NCI-H1417 treated with DMSO at 0.1 percent for 48 hours (cell line): ENCODE results near the gene C14orf180.

Source experiments
- DNase-seq: peaks from one replicate; lab custom pipeline; 2025; lab: John Stamatoyannopoulos, UW

The C14orf180 gene

GRCh38 chr14:104550340-104550860 lies 29.2 kb upstream of the C14orf180 start:
- DNase-seq, result no peak

DNA sequence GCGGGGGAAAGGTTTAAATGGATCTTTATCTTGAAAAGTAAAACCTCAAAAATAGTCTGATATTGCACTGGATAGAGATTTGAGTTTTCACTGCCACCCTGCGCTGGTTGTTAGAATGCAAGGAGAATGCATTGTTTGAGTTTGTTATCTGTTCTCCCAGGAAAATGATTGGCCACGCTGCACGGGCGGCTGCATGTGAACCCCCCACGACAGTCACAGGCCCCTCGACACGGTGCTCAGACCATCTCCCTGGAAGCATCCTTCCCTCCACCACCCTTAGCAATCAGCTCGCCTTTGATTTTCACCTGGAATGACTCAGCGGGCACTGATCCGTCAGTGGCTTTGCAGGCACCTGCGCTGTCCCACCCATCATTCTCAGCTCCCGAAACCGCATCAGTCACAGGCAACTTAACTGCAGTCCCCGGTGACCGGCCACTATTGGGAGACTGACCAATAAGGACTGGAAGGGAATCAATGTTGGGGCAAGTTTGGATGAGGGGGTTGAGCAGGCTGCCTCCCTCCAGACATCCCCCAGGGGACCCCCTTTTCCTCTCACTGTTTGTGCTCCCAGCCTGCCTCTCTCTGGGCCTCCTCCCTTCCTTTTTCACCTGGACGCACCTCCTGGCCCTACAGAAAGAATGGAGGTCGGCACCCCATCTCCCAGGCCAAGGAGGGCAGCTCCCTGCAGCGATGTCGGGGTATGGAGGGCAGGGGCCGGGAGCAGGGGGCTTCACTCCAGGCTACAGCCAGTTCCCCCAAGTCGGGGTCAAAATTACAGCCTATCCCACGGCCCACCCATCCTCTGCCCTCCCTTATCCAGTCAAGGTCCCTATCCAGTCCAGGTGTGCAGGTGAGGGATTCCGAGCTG lies 28.5 kb upstream of the C14orf180 start:
- DNase-seq, result no peak

- no peak for DNase-seq
Observed at GRCh38 chr14:104551851-104552737, 27.5 kb upstream of the C14orf180 start.

DNA sequence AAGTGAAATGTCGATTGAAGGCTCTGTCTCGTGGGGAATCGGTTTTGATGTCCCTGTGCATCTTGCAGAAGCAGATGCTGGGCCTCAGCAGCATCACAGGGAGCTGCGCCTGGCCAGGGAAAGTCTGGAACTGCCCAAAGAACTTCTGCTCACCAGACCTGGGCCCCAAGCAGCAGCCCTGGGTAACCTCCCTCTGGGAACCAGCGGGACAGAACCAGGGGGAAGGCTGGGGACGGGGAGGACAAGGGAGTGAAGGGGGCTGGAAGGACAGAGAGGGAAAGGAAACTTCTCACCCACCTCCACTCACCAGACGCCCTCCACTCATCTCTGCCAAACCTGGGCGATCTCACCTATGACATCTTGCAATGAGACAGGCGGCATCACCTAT lies 26.8 kb upstream of the C14orf180 start:
- DNase-seq, result no peak

GRCh38 chr14:104553166-104554087 lies 26.1 kb upstream of the C14orf180 start:
- DNase-seq, result no peak

DNA sequence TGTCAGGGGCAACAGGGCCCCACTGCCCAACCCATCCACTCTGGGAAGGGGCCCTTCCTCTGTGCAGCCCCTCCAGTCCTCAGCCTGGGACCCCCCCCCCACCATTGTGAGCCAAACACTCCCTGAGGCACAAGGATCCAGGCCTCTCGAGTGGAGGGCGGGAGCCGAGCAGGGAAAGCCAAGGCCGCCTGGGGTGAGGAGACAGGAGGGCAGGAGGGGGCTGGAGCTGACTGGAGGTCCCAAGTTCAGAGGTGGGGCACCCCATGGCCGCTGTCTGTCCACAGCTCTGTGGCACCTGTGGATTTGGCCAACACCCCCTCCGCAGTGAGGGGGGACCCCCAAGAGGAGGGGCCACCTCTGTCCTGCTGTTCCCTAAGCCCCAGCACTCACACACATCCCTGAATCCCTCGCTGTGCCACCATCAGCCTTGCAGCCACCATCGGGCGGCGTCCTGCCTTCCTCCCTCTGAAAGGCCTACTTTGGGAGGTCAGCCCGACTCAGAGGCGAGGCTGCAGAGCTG lies 25.4 kb upstream of the C14orf180 start:
- DNase-seq, result no peak

GRCh38 chr14:104554608-104555429 lies 24.7 kb upstream of the C14orf180 start:
- no peak for DNase-seq

- no peak for DNase-seq
Observed at GRCh38 chr14:104555430-104556255, 23.9 kb upstream of the C14orf180 start.

DNA sequence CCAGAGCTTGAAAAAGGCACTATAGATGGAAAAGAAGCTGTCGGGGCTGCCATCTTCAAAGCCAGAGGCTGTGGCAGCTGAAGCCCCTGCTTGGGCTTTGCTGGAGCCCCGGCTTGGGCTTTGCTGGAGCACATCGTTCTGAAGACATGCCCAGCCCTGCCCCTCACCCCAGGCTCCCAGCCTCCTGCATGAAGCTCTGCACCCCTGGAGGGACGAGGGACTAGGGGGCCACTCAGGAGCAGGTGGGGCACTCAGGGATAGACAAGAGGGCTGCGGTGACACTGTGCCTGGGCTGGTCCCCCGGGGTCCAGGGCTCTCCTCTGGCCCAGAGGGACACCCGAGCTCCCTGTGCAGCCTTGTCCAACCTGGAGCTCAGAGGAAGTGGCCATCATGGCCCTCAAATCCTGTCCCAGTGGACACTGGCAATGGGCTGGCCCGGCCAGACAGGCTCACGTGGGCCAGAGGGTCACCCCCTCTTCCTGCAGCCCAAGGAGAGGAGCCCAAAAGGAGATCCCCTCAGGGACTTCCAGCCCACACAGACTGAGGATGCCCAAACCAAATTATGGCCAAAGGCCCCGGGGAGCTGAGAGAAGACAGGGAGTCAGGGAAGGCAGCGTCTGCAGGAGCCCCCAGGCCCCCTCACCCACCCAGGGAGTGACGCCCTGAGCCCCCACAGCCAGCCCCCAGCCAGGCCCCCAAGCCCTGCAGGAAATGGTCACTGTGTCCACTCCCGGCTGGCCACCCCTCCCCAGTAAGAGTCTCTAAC lies 23.1 kb upstream of the C14orf180 start:
- DNase-seq, result no peak

- DNase-seq, result no peak
Observed at GRCh38 chr14:104557086-104557485, 22.5 kb upstream of the C14orf180 start.

GRCh38 chr14:104557766-104558165 lies 21.8 kb upstream of the C14orf180 start:
- no peak for DNase-seq

DNA sequence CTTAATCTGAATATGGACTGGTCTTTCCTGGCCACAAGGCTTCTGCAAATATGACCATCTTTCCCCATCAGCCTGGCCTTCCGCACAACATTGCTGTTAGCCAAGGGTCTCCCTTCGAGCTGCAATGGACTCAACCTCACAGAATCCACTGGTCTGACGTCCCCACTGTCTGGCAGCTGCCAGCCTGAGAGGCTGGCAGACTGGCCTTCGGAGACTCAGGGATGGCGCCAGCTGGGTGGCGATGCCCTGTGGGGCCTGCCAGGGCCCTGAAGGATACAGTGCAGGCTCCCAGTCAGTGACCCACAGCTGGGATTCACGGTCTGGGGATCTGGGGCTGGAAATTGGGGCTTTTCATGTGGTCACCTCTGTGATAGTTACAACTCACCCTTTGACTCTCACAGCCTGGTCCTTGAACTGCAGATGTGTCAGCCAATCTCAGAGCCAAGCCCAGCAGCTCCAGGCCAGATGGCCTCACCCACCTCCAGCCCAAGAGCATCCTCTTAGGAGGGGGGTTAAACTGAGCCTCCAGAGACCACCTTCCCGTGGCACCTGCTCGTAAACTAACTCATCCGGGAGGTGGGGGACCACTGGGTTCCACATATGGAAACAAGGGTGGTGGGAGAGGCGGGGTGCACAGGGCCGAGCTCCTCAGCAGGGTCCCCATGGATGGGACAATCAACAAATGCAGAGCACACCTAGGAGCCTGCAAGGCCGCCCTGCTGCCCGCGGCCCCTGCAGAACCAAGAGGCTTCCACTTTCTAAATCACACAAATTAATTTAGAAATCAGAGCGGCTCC lies 21.1 kb upstream of the C14orf180 start:
- no peak for DNase-seq

- no peak for DNase-seq
Observed at GRCh38 chr14:104559028-104559803, 20.3 kb upstream of the C14orf180 start.

DNA sequence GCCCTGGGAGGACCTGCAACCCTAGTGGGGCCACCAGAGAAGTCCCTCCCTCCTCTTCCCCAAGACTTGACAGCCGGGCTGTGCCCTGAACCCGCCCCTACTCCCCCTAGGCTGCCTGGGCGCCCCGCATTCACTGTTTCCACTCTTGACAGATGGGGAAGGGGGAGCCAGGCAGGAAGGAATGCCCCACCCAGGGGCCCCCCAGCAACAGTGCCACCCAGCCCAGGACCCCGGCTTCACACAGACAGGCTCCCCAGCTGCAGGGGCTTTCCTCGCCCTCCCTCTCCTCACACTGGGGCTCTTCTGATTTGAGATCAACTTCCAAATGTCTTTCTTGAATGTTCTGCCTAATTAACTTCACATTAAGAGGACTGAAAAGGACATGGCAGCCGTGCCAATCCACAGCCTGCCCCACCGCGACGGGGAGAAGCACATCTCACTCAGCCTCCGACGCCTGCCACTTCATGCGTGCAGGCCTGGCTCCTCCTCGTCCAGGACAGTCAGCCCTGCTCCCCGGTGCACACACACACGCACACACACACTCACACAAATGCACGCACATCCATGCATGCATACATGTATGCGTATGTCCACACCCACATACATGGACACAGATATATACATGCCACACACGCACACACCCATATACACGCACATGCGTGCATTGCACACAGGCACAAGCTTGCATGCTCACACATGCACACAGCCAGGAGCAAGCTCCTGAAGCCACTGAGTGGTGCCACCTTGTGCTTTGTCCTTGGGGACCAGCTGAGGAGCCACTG lies 19.6 kb upstream of the C14orf180 start:
- DNase-seq, result no peak

DNA sequence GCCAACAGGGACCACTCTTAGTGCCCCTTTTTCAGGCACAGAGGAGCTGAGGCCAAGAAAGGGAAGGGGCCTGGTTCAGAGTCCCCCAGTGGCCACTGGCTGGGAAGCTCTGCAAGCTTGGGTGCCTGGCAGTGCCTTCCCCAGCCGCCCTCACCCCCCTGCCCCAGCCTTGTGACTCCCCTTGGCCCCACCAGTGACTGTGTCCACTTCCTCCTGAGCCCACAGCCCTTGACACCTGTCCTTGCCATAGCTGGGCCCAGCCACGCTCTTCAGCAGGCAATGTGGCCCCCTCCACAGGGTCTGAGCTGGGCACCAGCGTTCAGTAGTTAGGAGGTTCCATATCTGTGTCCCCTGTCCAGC lies 19.0 kb upstream of the C14orf180 start:
- no peak for DNase-seq

DNA sequence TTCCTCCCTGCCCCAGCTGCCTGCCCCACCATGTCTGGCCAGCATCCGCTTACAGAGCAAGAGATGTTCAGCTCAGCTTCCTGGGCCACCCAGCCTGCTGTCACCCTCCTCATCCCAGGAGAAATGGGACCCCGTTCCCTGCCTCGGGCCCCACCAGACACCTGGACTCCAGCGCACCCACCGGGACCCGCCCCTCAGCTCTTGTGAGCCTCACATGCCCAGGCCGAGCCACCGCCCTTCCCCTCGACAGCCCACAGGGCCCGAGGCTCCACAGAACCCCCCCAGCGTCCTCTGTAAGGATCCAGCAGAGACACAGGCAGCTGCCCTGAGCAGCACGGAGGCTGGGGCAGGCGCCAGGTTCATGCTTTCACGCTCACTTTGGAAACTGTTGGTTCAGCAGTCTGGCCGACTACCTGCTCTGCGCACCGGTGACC lies 18.4 kb upstream of the C14orf180 start:
- no peak for DNase-seq
